GM19025 (cell line): Measurements from ENCODE around the gene NEK10.

Experiments
- ATAC-seq: cut with Tn5 transposase; IDR thresholded peaks from one replicate; pipeline ENCODE4 v1.9.1; 2021; ENCODE audit warnings: mild to moderate bottlenecking, low read depth, moderate library complexity; ENCODE audit not compliant: unreplicated experiment

The NEK10 gene

DNA sequence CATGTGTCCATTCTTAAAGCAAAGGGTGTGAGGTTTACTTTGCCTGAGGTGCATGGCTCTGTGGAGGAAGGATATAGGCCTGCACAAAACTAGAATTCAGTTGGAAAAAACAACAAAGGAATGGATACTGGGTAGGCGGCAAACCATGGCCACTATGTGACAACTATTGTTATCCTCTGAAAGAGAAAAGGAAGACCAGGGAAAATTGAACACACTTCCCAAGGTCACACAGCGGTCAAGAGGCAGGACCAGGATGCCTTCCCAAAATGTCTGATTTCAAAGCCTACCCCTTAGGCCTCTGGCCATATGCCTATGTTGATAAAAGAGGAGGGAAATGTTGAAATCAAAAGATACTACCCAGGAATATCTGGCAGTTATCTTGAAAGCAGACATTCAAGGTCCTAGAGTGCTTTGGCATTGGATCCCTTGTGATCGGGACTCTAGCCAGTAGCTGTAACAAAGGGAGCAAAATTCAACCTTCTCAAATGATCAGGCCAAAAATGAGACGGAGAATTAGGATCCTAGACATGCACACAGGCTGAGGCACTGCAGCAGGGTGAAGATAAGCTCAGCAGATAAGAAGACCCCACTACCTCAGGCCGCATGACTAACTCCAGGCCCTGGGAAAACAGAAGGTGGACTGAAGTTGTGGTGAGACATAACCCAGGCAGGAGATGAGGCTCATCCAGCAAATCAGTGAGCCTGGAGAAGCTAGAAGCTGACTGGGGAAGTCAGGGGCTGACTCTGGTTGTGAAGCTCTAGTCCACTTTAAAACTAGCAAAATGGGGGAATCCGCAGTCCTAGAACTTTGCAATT is 292.2 kb downstream of the NEK10 start:
- no peak for ATAC-seq

DNA sequence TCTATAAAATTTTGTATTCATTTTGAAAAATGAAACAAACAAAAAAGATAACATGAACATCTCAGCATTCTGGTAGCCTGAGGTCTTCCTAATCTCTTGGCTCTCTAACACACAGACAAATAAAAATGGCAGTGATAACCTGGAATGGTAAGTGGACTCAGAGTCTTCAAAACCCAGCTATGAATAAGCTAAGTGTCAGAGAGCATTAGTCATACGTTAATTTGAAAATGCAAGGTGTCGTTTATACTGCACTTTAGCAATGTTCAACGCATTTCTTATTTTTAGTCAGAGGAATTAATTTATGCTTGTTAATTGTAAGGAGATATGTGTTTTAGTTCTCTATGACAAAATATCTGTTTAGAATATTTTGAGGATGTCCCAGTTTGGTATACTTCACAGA is 294.3 kb downstream of the NEK10 start:
- no peak for ATAC-seq

DNA sequence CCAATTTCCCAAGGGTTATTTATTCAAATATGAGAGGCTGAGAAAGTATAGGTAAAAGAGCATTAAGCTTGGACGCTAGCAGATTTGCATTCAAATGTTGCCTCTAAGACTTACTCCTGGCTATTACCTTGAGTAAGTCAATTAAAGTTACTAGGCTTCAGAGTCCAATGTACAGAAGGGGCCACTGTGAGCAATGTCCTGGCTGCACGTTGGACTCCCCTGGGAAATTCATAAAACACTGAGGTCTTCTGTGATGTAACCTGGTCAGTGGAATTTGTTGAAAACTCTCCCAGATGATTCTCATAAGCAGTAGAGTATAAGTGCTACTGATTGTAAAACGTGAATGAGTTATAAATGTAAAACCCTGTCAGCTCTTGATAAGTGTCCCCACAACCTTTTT is 295.3 kb downstream of the NEK10 start:
- no peak for ATAC-seq

DNA sequence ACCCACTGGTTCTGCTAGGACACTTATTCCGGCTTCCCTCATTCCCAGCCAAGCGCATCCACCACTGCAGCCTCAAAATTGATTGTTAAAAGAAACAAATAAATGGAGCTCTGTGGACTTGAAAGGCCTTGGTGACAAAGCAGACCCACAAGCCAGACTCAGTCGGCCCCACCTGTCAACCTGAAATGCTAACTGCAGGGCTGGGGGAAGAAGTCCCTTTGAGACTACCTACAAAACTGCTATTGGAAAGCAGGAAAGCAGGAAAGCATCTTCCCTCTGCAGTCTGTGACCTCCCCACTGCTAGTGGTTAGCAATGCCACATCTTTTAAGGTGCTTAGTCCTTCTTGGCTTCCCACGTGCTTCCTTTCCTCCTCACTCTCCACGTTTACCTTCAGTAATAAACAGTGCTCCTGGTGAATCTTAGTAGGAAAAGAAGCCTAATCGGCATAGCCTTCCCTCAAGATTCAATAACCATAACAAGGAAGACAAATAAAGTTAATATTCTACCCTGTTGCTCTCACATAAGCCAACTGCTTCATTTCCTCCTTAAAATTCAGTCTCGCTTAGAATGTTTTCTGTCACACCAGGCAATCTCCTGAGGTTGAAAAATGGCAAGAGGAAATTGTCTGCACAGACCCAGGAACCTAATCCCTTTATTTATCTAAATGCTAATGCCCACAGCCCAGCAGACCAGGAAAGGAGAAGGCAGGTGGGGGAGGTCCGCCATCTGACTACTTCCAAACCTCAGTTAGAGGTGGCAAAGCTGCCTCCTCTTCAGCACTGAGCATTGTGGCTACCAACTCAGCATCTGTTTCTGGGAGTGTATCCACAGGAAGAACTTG is 296.2 kb downstream of the NEK10 start:
- ATAC-seq = no peak

DNA sequence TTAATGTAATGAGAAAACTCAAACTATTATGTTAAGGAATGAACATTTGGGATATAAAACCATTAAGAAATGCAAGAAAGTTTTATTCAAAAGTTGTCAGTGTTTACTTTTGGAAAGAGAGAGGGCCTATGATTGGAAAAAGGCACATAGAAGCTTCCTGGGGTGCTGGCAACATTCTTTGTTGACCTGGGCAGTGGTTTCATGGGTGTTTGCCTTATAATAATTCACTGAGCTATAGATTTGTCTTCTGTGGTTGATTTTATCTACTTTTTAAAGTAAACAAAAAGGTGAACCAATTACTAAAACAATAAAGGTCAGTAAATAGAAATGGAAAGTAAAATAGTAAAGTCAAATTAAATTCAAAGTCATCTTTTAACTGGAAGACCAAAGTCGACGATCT is 308.8 kb downstream of the NEK10 start:
- no peak for ATAC-seq
